Peyer's patch (tissue), 4 donors: ENCODE results near the gene KRT83.

Experiments
- CTCF ChIP-seq, 6 experiments: fragments of 450-650 bp in 4 of 6; fragments of 200-600 bp in 2 of 6; sonication (generic) in 1 of 6; IDR thresholded peaks; one replicate each; pipeline ENCODE4 v1.5.1; 2017 to 2019; ENCODE audit warnings: antibody characterized with exemption in 6 of 6, mild to moderate bottlenecking in 3 of 6, moderate library complexity in 1 of 6
- POLR2A ChIP-seq, 2 donors: fragments of 450-650 bp; IDR thresholded peaks; one replicate each; pipeline ENCODE4 v1.5.1; 2017; ENCODE audit warnings: antibody characterized with exemption in 2 of 2, mild to moderate bottlenecking in 2 of 2, moderate library complexity in 2 of 2

GRCh38 chr12:52354200-52354599 is 33.0 kb upstream of the KRT83 start:
- TF ChIP-seq CTCF (IDR thresholded peaks at IDR 0.05): no peak
- TF ChIP-seq POLR2A (IDR thresholded peaks at IDR 0.05): no peak
